ENCODE measurements around the gene C1QTNF5.

C1QTNF5 gene

GRCh38 chr11:119337581-119338317 lies 2.9 kb downstream of the C1QTNF5 start:
- no peak for TF ChIP-seq CTCF (IDR thresholded peaks at IDR 0.05; ENCODE audit: low read depth, low read length)
- no peak for DNase-seq (ENCODE audit: extremely low read depth, low read depth)

GRCh38 chr11:119336744-119337469 lies 3.8 kb downstream of the C1QTNF5 start:
- DNase-seq (ENCODE audit: extremely low read depth, low read depth) = no peak
- no peak for TF ChIP-seq CTCF (IDR thresholded peaks at IDR 0.05; ENCODE audit: low read depth, low read length)

- no peak for TF ChIP-seq CTCF (IDR thresholded peaks at IDR 0.05; ENCODE audit: low read depth, low read length)
- DNase-seq (ENCODE audit: extremely low read depth, low read depth) = no peak
Observed at GRCh38 chr11:119335655-119336543, 4.8 kb downstream of the C1QTNF5 start.

GRCh38 chr11:119335091-119335654 lies 5.5 kb downstream of the C1QTNF5 start:
- no peak for DNase-seq (ENCODE audit: extremely low read depth, low read depth)
- TF ChIP-seq CTCF (IDR thresholded peaks at IDR 0.05; ENCODE audit: low read depth, low read length) = no peak

- peak; percentile 91 for DNase-seq (ENCODE audit: extremely low read depth, low read depth)
- TF ChIP-seq CTCF (IDR thresholded peaks at IDR 0.05; ENCODE audit: low read depth, low read length) = no peak
Observed at GRCh38 chr11:119334174-119334930, 6.3 kb downstream of the C1QTNF5 start, which contains the start of gene RNF26. Gene RNF26 (plus strand): TSS chr11:119334527. CDS start chr11:119335123, 596 bp downstream.

GRCh38 chr11:119332111-119332765 lies 8.4 kb downstream of the C1QTNF5 start:
- TF ChIP-seq CTCF (IDR thresholded peaks at IDR 0.05; ENCODE audit: low read depth, low read length) = no peak
- DNase-seq (ENCODE audit: extremely low read depth, low read depth) = no peak

Measured in AG09319 (cell line).